NCI-H510A (cell line): ENCODE data around the gene LRRC23.
A peak's percentile ranks its signal among the peaks of the same experiment; 100 is the strongest.

Source experiments
- DNase-seq: peaks from one replicate; lab custom pipeline; 2025; lab: John Stamatoyannopoulos, UW

Gene LRRC23

GRCh38 chr12:6925540-6926279, 21.1 kb downstream of the LRRC23 start:
- no peak for DNase-seq

GRCh38 chr12:6927379-6928021, 22.9 kb downstream of the LRRC23 start, which contains the start of gene ATN1:
TSS of gene ATN1 (plus strand) at chr12:6927959. CDS start at chr12:6934002, 6,043 bp downstream.
- no peak for DNase-seq

- no peak for DNase-seq
Measured at GRCh38 chr12:6928022-6928702, 23.5 kb downstream of the LRRC23 start.

- DNase-seq = no peak
Measured at GRCh38 chr12:6928703-6929407, 24.2 kb downstream of the LRRC23 start.

GRCh38 chr12:6929466-6930452, 25.1 kb downstream of the LRRC23 start:
- DNase-seq = no peak

GRCh38 chr12:6932766-6933165, 28.1 kb downstream of the LRRC23 start:
- no peak for DNase-seq

GRCh38 chr12:6934110-6934509, 29.5 kb downstream of the LRRC23 start:
- no peak for DNase-seq

- no peak for DNase-seq
Measured at GRCh38 chr12:6935371-6936193, 31.0 kb downstream of the LRRC23 start.

- DNase-seq = no peak
Measured at GRCh38 chr12:6936194-6936635, 31.6 kb downstream of the LRRC23 start.

GRCh38 chr12:6936636-6937480, 32.2 kb downstream of the LRRC23 start:
- no peak for DNase-seq

GRCh38 chr12:6937481-6938352, 33.1 kb downstream of the LRRC23 start:
- DNase-seq = peak; percentile 91

- DNase-seq = no peak
Measured at GRCh38 chr12:6938353-6939190, 34.0 kb downstream of the LRRC23 start.

- no peak for DNase-seq
Measured at GRCh38 chr12:6939191-6939540, 34.5 kb downstream of the LRRC23 start.

- DNase-seq = no peak
Measured at GRCh38 chr12:6941267-6941666, 36.6 kb downstream of the LRRC23 start.

GRCh38 chr12:6941782-6942181, 37.2 kb downstream of the LRRC23 start:
- DNase-seq = no peak

- DNase-seq = no peak
Measured at GRCh38 chr12:6942331-6942665, 37.7 kb downstream of the LRRC23 start.

GRCh38 chr12:6943389-6943721, 38.7 kb downstream of the LRRC23 start:
- peak; percentile 57 for DNase-seq
